Measurements from ENCODE around the gene CCDC68.
"Not testable (repeated sequence)": the region's sequence is repeated elsewhere in the genome, so short reads cannot be mapped to it uniquely, and the experiment has no call there.

Gene CCDC68

DNA sequence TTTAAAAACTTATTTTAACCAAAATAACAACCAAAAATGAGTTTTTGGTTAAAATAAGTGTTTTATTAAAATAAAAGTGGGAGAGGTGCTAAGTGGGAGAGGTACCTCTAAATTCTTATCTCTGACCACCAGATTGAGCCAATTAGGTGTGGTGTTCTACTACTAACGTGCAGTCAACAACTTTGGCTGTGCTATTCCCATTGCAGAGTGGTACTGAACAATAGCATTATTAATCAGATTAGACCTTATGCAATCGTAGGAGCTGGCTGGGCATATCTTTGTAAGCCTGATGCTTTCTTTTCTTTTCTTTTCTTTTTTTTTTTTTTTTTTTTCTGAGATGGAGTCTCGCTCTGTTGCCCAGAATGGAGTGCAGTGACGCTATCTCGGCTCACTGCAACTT, 92.1 kb downstream of the CCDC68 start:
- no peak for DNase-seq

- no peak for DNase-seq
Measured at GRCh38 chr18:54860941-54861340, 98.3 kb downstream of the CCDC68 start.

DNA sequence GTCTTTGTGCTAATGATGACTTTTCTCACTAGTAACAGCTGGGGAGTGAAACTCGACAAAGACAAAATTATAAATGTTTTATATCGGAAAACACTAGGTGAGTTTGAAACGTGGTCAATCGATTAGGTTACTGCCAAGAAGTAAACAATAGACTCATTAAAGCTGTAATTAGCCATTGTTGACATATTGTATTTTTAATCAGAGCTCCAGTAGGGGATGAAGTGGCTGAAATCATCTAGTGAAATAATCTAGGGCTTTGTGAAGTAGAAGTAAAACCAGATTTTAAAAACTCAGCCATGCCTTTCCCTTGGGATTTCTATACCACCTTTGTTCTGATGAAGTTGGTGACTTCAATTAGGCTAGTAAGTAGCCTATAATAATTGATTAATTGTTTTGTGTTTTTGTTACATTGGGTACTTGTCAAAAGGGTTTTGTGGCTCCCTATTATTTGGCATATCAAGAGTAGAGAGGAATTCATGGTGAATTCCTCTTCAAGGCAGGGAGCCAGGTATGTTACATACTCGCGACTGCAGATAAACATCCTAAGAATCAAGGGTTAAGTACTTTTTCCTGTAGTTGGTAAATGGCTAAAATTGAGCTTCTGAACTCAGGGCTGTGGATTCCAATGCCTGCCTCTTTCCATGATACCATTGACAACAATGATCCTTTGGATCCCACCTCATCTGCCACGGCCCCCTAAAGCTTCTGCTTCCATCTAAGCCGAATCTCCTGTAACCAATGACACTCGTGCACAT, 99.4 kb downstream of the CCDC68 start:
- DNase-seq: no peak

- DNase-seq: no peak
Measured at GRCh38 chr18:54857499-54857898, 101.8 kb downstream of the CCDC68 start.

DNA sequence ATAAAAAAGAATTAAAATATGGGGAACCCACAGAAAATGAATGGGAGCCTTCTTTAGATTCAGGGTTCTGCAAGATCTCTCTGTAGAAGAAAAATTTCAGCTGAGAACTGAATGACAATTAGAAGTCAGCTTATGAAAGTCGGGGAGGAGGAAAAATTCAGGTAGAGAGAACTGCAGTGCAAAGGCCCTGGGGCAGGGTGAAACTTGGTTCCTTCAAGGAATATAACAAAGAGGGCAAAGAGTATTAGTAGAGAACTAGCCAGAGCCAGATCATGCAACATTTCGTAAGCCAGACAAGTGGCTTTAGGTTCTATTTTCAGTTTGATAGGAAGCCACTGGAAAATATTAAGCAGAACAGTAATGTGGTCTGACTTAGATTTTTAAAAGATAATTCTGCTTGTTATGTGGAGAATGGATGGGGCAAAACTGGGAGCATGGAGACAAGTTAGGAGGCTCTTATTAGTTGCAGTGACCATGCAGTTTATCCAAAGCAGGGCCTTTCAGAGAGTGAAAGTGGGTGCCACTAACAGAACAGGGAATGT, 103.1 kb downstream of the CCDC68 start:
- no peak for DNase-seq

- DNase-seq: not testable (repeated sequence)
Measured at GRCh38 chr18:54855050-54855449, 104.2 kb downstream of the CCDC68 start.

GRCh38 chr18:54852780-54853675, 106.2 kb downstream of the CCDC68 start:
- DNase-seq: no peak
